ENCODE measurements around the gene C16orf89. TPM values are rescaled to one million over a fixed set of nuclear protein-coding genes. Genes with fewer than 3 reads are reported as not detected.

C16orf89 gene
- polyA plus RNA-seq, 3 donors: not detected

DNA sequence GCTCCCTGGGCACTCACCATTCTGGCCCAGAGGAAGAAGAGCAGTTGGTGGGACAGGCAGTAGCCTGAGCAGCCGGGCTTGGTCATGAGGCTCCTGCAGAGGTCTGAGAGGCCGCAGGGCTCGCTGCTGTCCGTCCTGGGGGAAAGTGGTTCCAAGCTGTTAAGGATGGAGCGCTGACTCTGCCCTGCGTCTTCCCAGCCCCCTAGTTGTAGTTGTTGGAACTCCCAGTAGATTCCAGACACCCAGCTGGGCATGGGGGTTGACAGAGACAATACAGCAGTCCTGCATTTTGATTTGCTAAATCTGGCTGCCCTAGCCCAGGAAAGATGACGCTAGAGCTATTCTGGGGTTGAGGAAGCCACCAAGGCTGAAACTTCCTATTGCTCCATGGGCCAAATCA is 7.3 kb downstream of the C16orf89 start:
- WGBS (ENCODE audit: insufficient coverage): no CpG with 5 or more reads among the region's 7 CpGs
- H3K36me3 ChIP-seq (replicated peaks in 1 of 2; ENCODE audit: control insufficient read depth in 1 of 2, insufficient read depth in 2 of 2, low read length in 2 of 2): no peaks in the 10 kb centered on the region
- H3K9me3 ChIP-seq (replicated peaks in 1 of 2; ENCODE audit: control insufficient read depth in 1 of 2, insufficient read depth in 1 of 2, low read length in 2 of 2): no peaks in the 10 kb centered on the region
- H3K27me3 Mint-ChIP-seq (ENCODE audit: low read depth in 3 of 3): peaks cover 5 to 13% (median 5%) of the 10 kb centered on the region in 3 donors
- H3K9me3 Mint-ChIP-seq: no peaks in the 10 kb centered on the region
- intact Hi-C loops (cut with micrococcal nuclease): no loop called here
- no peak overlapping the region for H3K4me2 ChIP-seq (replicated peaks; ENCODE audit: extremely low read depth, low read length, poor library complexity, severe bottlenecking)
- H3K9ac ChIP-seq (ENCODE audit: insufficient read depth, low read length, poor library complexity, severe bottlenecking): peak overlapping the region; percentile 21
- no peak overlapping the region for H3K4me3 Mint-ChIP-seq
- H3K36me3 Mint-ChIP-seq: no peaks in the 10 kb centered on the region
- H4K20me1 ChIP-seq (ENCODE audit: insufficient read depth, low read length): no peaks in the 10 kb centered on the region
- peaks cover 7 to 8% of the 10 kb centered on the region in 2 donors for H3K4me1 ChIP-seq (ENCODE audit: control insufficient read depth in 1 of 2, insufficient read depth in 2 of 2, low read length in 2 of 2)
- no peaks in the 10 kb centered on the region for H3K79me2 ChIP-seq (ENCODE audit: insufficient read depth, low read length)
- no peak overlapping the region for H3K27ac ChIP-seq (ENCODE audit: low read depth in 1 of 2, low read length in 2 of 2)
- H3K4me1 Mint-ChIP-seq: peaks cover 10% of the 10 kb centered on the region
- H2AFZ ChIP-seq (ENCODE audit: insufficient read depth, low read depth, low read length, poor library complexity, severe bottlenecking): peak overlapping the region; percentile 52
- H3K27ac Mint-ChIP-seq: no peak overlapping the region
- H3K27me3 ChIP-seq (ENCODE audit: control insufficient read depth in 2 of 2, insufficient read depth in 2 of 2, low read length in 2 of 2): no peaks in the 10 kb centered on the region
- no peak for DNase-seq
- TF ChIP-seq, protein P1, sequence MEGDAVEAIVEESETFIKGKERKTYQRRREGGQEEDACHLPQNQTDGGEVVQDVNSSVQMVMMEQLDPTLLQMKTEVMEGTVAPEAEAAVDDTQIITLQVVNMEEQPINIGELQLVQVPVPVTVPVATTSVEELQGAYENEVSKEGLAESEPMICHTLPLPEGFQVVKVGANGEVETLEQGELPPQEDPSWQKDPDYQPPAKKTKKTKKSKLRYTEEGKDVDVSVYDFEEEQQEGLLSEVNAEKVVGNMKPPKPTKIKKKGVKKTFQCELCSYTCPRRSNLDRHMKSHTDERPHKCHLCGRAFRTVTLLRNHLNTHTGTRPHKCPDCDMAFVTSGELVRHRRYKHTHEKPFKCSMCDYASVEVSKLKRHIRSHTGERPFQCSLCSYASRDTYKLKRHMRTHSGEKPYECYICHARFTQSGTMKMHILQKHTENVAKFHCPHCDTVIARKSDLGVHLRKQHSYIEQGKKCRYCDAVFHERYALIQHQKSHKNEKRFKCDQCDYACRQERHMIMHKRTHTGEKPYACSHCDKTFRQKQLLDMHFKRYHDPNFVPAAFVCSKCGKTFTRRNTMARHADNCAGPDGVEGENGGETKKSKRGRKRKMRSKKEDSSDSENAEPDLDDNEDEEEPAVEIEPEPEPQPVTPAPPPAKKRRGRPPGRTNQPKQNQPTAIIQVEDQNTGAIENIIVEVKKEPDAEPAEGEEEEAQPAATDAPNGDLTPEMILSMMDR (IDR thresholded peaks at IDR 0.05): no peak
- H3K4me3 ChIP-seq (replicated peaks in 1 of 3; ENCODE audit: low read depth in 2 of 3, low read length in 3 of 3): no peak overlapping the region

DNA sequence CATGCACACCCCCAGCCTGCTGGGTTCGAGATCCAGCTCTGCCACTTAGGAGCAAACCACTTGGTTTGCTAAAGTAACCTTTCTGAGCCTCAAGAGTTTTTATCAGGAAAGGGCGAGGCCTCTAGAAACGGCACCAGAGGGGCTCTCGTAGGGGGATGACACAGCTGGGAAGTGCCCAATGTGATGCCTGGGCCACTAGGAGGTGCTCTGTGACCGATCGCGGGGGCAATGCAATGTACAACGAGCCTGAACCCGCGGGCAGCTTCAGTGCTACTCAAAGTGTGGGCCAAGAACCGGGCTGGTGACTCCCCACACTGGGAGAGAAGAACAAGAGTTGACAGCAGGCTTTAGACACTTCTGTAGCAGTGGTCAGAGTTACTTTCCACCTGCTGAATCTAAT is 9.4 kb downstream of the C16orf89 start:
- no peak overlapping the region for H3K9ac ChIP-seq (ENCODE audit: insufficient read depth, low read length, poor library complexity, severe bottlenecking)
- WGBS (ENCODE audit: insufficient coverage): 4% methylated on average over 10 of the region's 11 CpGs
- DNase-seq: peak; percentile 26 to 54 (median 37)
- Mint-ChIP-seq H3K27me3 (ENCODE audit: low read depth in 3 of 3) (peaks cover 6 to 10% (median 7%) of the 10 kb centered on the region in 3 donors), H3K9me3 (peaks cover 0 to 4% (median 0%) of the 10 kb centered on the region in 7 donors), H3K36me3 (no peaks in the 10 kb centered on the region), H3K27ac (no peak overlapping the region), H3K4me3 (no peak overlapping the region), H3K4me1 (peaks cover 10% of the 10 kb centered on the region)
- H3K27ac ChIP-seq (ENCODE audit: low read depth in 1 of 2, low read length in 2 of 2): no peak overlapping the region
- H3K4me3 ChIP-seq (replicated peaks in 1 of 3; ENCODE audit: low read depth in 2 of 3, low read length in 3 of 3): no peak overlapping the region
- peaks cover 7 to 8% of the 10 kb centered on the region in 2 donors for H3K4me1 ChIP-seq (ENCODE audit: control insufficient read depth in 1 of 2, insufficient read depth in 2 of 2, low read length in 2 of 2)
- no peaks in the 10 kb centered on the region for H3K79me2 ChIP-seq (ENCODE audit: insufficient read depth, low read length)
- H2AFZ ChIP-seq (ENCODE audit: insufficient read depth, low read depth, low read length, poor library complexity, severe bottlenecking): peak overlapping the region; percentile 59
- intact Hi-C loops (cut with micrococcal nuclease): no loop called here
- H3K9me3 ChIP-seq (replicated peaks in 1 of 2; ENCODE audit: control insufficient read depth in 1 of 2, insufficient read depth in 1 of 2, low read length in 2 of 2): no peaks in the 10 kb centered on the region
- no peak overlapping the region for H3K4me2 ChIP-seq (replicated peaks; ENCODE audit: extremely low read depth, low read length, poor library complexity, severe bottlenecking)
- TF ChIP-seq, protein P1 (IDR thresholded peaks at IDR 0.05): peak; percentile 61
- H3K27me3 ChIP-seq (ENCODE audit: control insufficient read depth in 2 of 2, insufficient read depth in 2 of 2, low read length in 2 of 2): no peaks in the 10 kb centered on the region
- no peaks in the 10 kb centered on the region for H3K36me3 ChIP-seq (replicated peaks in 1 of 2; ENCODE audit: control insufficient read depth in 1 of 2, insufficient read depth in 2 of 2, low read length in 2 of 2)
- H4K20me1 ChIP-seq (ENCODE audit: insufficient read depth, low read length): no peaks in the 10 kb centered on the region

All from CD14-positive monocyte (primary cell).